CD4-positive, alpha-beta T cell (primary cell): ENCODE results near the gene DSCAML1. TPM values are rescaled to one million over a fixed set of nuclear protein-coding genes. Genes with fewer than 3 reads are reported as not detected.

Source experiments
- ATAC-seq: fragments of 200-7000 bp; cut with Tn5 transposase; one replicate; pipeline ENCODE4 v1.10.0; 2022; ENCODE audit warnings: mild to moderate bottlenecking; ENCODE audit not compliant: poor library complexity
- CTCF ChIA-PET: fragments of 350-600 bp; sonication (Branson Sonifier 250); formaldehyde crosslinking; loops from one replicate; lab custom pipeline; 2021; ENCODE audit warnings: antibody characterized with exemption, inconsistent platforms; lab: Charles Lee
- POLR2A ChIA-PET: fragments of 350-600 bp; sonication (Branson Sonifier 250); formaldehyde crosslinking; loops from one replicate; lab custom pipeline; 2021; ENCODE audit warnings: antibody characterized with exemption, inconsistent platforms; lab: Charles Lee
- DNase-seq, 14 experiments: peaks; one replicate each; pipeline ENCODE4 v3.0.0-alpha.2; 2013 to 2020; ENCODE audit warnings: mixed read lengths in 2 of 14
- H3K27ac ChIP-seq, 2 donors: one replicate each; pipeline versions ENCODE4 v1.5.1 to v1.7.0; 2013; ENCODE audit warnings: low read length in 2 of 2, low read depth in 1 of 2, mild to moderate bottlenecking in 1 of 2
- H3K27me3 ChIP-seq, 2 experiments: 1 replicate in 1 of 2; 2 replicates in 1 of 2; pipeline versions ENCODE4 v1.6.1 to v1.7.0; 2013; ENCODE audit warnings: low read length in 2 of 2, control low read depth in 1 of 2, mild to moderate bottlenecking in 1 of 2, moderate library complexity in 1 of 2; ENCODE audit not compliant: insufficient read depth in 2 of 2, control insufficient read depth in 1 of 2
- H3K36me3 ChIP-seq: one replicate; pipeline ENCODE4 v1.6.1; 2013; ENCODE audit warnings: low read length, control low read depth; ENCODE audit not compliant: insufficient read depth
- H3K4me1 ChIP-seq: one replicate; pipeline ENCODE4 v1.6.1; 2013; ENCODE audit warnings: low read length, control low read depth; ENCODE audit not compliant: insufficient read depth
- H3K4me3 ChIP-seq: one replicate; pipeline ENCODE4 v1.5.1; 2013; ENCODE audit warnings: mild to moderate bottlenecking, low read length, moderate library complexity
- H3K9me3 ChIP-seq, 2 experiments: 1 replicate in 1 of 2; 2 replicates in 1 of 2; pipeline versions ENCODE4 v1.6.1 to v1.7.0; 2013; ENCODE audit warnings: low read length in 2 of 2, mild to moderate bottlenecking in 2 of 2, control low read depth in 1 of 2, moderate library complexity in 1 of 2; ENCODE audit not compliant: control insufficient read depth in 1 of 2, insufficient read depth in 1 of 2
- H3K27ac Mint-ChIP-seq: one replicate; pipeline ENCODE4 v1.8.0; 2020; ENCODE audit warnings: mixed read lengths
- H3K27me3 Mint-ChIP-seq: one replicate; pipeline ENCODE4 v1.8.0; 2021; ENCODE audit warnings: mixed read lengths
- H3K36me3 Mint-ChIP-seq: one replicate; pipeline ENCODE4 v1.8.0; 2021; ENCODE audit warnings: low read depth, mixed read lengths
- H3K4me1 Mint-ChIP-seq: one replicate; pipeline ENCODE4 v1.8.0; 2021; ENCODE audit warnings: low read depth, mixed read lengths
- H3K4me3 Mint-ChIP-seq: one replicate; pipeline ENCODE4 v1.8.0; 2020; ENCODE audit warnings: mild to moderate bottlenecking, mixed read lengths
- H3K9me3 Mint-ChIP-seq: one replicate; pipeline ENCODE4 v1.8.0; 2020; ENCODE audit warnings: mixed read lengths
- intact Hi-C, 2 experiments: fragments of 100-400 bp; cut with DNase I in 1 of 2; cut with micrococcal nuclease in 1 of 2; formaldehyde crosslinking; loops; one replicate each; pipeline versions ENCODE4 v1.15.1 to v1.9.0; 2023 to 2025; cut with DNase I, micrococcal nuclease
- total RNA-seq, 174 experiments: library from RNA in 2 of 174; stranded (reverse) in 2 of 174; gene quantifications; one replicate each; pipeline ENCODE4 v1.2.3 and lab custom pipeline; 2021 to 2026
- TF ChIP-seq, protein P1 (sequence below): fragments of 200-600 bp; IDR thresholded peaks from one replicate; pipeline ENCODE4 v1.8.0; 2022; ENCODE audit warnings: antibody characterized with exemption, mild to moderate bottlenecking

Gene DSCAML1
- total RNA-seq, 2 experiments from 2014 or later = 0.22 to 0.61 TPM

DNA sequence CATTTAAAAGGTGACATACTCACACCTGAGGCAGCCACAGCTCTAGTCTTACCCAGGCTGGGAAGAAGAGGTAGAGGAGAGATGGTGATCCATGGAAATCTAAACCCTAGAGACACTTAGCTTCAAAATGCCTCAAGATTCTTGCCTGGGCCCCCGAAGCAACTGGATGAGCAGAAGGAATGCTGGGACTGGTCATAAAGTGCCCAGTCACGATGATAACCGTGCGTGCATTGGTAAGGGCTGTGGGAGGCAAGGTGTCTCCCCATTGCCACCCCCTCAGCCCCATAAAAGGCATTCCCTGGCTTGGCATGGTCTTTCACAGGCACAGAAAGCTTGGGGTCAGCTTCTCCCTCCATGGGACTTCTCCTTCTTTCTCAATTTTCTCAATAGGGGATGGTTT, 144.5 kb downstream of the DSCAML1 start:
- Mint-ChIP-seq H3K9me3 (no peaks in the 10 kb centered on the region), H3K27me3 (no peaks in the 10 kb centered on the region), H3K36me3 (no peaks in the 10 kb centered on the region), H3K4me1 (no peaks in the 10 kb centered on the region), H3K4me3 (no peak overlapping the region), H3K27ac (no peak overlapping the region)
- CTCF ChIA-PET = no interaction called here
- no peak for DNase-seq
- intact Hi-C loops = no loop called here
- no peak for ATAC-seq
- Histone ChIP-seq H3K27me3 (no peaks in the 10 kb centered on the region), H3K4me3 (no peak overlapping the region), H3K27ac (no peak overlapping the region), H3K9me3 (no peaks in the 10 kb centered on the region), H3K4me1 (no peaks in the 10 kb centered on the region), H3K36me3 (no peaks in the 10 kb centered on the region)
- TF ChIP-seq, protein P1, sequence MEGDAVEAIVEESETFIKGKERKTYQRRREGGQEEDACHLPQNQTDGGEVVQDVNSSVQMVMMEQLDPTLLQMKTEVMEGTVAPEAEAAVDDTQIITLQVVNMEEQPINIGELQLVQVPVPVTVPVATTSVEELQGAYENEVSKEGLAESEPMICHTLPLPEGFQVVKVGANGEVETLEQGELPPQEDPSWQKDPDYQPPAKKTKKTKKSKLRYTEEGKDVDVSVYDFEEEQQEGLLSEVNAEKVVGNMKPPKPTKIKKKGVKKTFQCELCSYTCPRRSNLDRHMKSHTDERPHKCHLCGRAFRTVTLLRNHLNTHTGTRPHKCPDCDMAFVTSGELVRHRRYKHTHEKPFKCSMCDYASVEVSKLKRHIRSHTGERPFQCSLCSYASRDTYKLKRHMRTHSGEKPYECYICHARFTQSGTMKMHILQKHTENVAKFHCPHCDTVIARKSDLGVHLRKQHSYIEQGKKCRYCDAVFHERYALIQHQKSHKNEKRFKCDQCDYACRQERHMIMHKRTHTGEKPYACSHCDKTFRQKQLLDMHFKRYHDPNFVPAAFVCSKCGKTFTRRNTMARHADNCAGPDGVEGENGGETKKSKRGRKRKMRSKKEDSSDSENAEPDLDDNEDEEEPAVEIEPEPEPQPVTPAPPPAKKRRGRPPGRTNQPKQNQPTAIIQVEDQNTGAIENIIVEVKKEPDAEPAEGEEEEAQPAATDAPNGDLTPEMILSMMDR = no peak
- POLR2A ChIA-PET = no interaction called here

DNA sequence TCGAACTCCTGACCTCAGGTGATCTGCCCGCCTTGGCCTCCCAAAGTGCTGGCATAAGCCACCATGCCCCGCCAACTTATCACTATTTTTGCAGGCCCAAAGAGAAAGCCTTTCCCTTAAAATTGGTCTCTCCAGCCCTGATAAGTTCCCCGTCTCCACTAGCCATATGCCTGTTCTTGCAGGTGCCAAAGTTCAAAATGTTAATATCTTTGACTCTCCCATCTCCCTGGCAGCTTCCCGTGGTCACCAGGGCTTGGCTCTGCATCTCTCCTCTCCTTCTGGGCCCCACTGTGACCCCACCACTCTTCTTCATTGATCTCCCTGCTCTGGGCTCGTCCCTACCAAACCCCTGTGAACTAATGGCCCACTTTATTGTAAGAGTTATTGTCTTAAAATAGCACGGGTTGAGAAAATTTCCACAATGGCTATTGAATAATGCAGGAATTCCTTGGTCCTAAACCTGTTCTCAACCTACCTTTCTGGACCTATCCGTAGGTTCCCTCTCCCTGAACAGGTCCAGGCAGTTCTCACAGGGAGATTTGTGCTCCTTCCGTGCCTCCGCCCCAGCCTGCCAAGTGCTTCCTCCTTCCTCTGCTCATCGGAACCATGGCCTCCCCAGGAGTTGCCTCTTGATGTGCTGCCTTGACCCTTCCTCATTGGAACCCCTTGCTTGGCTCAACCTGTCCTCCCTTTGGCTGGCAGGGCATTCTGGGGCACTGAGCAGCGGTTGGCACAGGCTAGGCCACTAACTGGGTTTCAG, 147.5 kb downstream of the DSCAML1 start:
- Mint-ChIP-seq H3K9me3 (no peaks in the 10 kb centered on the region), H3K36me3 (no peaks in the 10 kb centered on the region), H3K27ac (no peak overlapping the region), H3K4me1 (no peaks in the 10 kb centered on the region), H3K4me3 (no peak overlapping the region), H3K27me3 (peaks cover under 1% of the 10 kb centered on the region)
- ChIA-PET POLR2A (no interaction called here), CTCF (no interaction called here)
- H3K27ac ChIP-seq = no peak overlapping the region
- H3K4me3 ChIP-seq = no peak overlapping the region
- H3K36me3 ChIP-seq = no peaks in the 10 kb centered on the region
- TF ChIP-seq, protein P1 = no peak
- H3K9me3 ChIP-seq = peaks cover 0 to 5% of the 10 kb centered on the region in 2 experiments
- ATAC-seq (no peak), DNase-seq (no peak)
- H3K27me3 ChIP-seq = peaks cover 0 to 2% of the 10 kb centered on the region in 2 experiments
- intact Hi-C loops = no loop called here
- no peaks in the 10 kb centered on the region for H3K4me1 ChIP-seq

DNA sequence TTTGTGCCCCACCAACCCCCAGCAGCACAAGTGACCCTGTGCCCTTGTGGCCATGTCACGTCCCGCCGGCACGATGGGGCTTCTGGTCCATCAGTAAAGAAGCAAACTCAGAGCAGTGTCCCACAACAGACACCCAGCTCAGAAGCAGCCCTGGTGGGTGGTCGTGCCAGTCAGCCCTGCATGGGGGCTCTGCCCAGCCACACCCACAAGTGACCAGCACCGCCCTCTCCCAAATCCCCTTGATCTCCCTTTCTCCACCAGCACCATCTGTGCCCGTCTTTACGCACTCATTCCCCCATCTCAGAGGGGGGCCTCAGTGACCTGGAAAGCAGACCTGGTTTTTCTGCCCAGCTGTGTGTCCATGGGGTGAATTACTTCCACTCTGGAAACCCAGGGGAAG, 149.1 kb downstream of the DSCAML1 start:
- H3K9me3 Mint-ChIP-seq = no peaks in the 10 kb centered on the region
- Histone ChIP-seq H3K27ac (no peak overlapping the region), H3K27me3 (peaks cover 0 to 2% of the 10 kb centered on the region in 2 experiments), H3K4me3 (no peak overlapping the region), H3K9me3 (peaks cover 0 to 7% of the 10 kb centered on the region in 2 experiments), H3K36me3 (no peaks in the 10 kb centered on the region), H3K4me1 (no peaks in the 10 kb centered on the region)
- no peak for ATAC-seq
- CTCF ChIA-PET = no interaction called here
- H3K4me1 Mint-ChIP-seq = no peaks in the 10 kb centered on the region
- no peak overlapping the region for H3K27ac Mint-ChIP-seq
- TF ChIP-seq, protein P1 = no peak
- DNase-seq = no peak
- POLR2A ChIA-PET = no interaction called here
- intact Hi-C loops = no loop called here
- H3K36me3 Mint-ChIP-seq = no peaks in the 10 kb centered on the region
- peaks cover 6% of the 10 kb centered on the region for H3K27me3 Mint-ChIP-seq
- no peak overlapping the region for H3K4me3 Mint-ChIP-seq
